ENCODE measurements around the gene SLC6A19.

The SLC6A19 gene

GRCh38 chr5:1166370-1166769 lies 35.0 kb upstream of the SLC6A19 start:
- DNase-seq (ENCODE audit: low read depth in 3 of 3), result no peak

- no peak for DNase-seq (ENCODE audit: low read depth in 3 of 3)
Measured at GRCh38 chr5:1167361-1167727, 34.1 kb upstream of the SLC6A19 start.

GRCh38 chr5:1167728-1168709 lies 33.4 kb upstream of the SLC6A19 start:
- peak; percentile 19 to 60 (median 32) for DNase-seq (ENCODE audit: low read depth in 3 of 3)

- DNase-seq (ENCODE audit: low read depth in 3 of 3), result no peak
Measured at GRCh38 chr5:1168796-1169195, 32.6 kb upstream of the SLC6A19 start.

- DNase-seq (ENCODE audit: low read depth in 3 of 3), result no peak
Measured at GRCh38 chr5:1169211-1170115, 31.9 kb upstream of the SLC6A19 start.

- no peak for DNase-seq (ENCODE audit: low read depth in 3 of 3)
Measured at GRCh38 chr5:1171340-1171941, 30.0 kb upstream of the SLC6A19 start.

GRCh38 chr5:1172007-1172581 lies 29.3 kb upstream of the SLC6A19 start:
- DNase-seq (ENCODE audit: low read depth in 3 of 3), result no peak

- peak in 2 of 3 donors; percentile 6 to 40 for DNase-seq (ENCODE audit: low read depth in 3 of 3)
Measured at GRCh38 chr5:1172670-1173404, 28.6 kb upstream of the SLC6A19 start.

GRCh38 chr5:1173485-1174070 lies 27.8 kb upstream of the SLC6A19 start:
- no peak for DNase-seq (ENCODE audit: low read depth in 3 of 3)

- peak; percentile 30 to 52 (median 37) for DNase-seq (ENCODE audit: low read depth in 3 of 3)
Measured at GRCh38 chr5:1174122-1174936, 27.1 kb upstream of the SLC6A19 start.

- no peak for DNase-seq (ENCODE audit: low read depth in 3 of 3)
Measured at GRCh38 chr5:1175015-1175414, 26.4 kb upstream of the SLC6A19 start.

- DNase-seq (ENCODE audit: low read depth in 3 of 3), result no peak
Measured at GRCh38 chr5:1175801-1176472, 25.5 kb upstream of the SLC6A19 start.

GRCh38 chr5:1176473-1177391 lies 24.7 kb upstream of the SLC6A19 start:
- DNase-seq (ENCODE audit: low read depth in 3 of 3), result no peak

GRCh38 chr5:1177826-1178528 lies 23.4 kb upstream of the SLC6A19 start:
- DNase-seq (ENCODE audit: low read depth in 3 of 3), result no peak

GRCh38 chr5:1178529-1179382 lies 22.6 kb upstream of the SLC6A19 start:
- DNase-seq (ENCODE audit: low read depth in 3 of 3), result no peak

- no peak for DNase-seq (ENCODE audit: low read depth in 3 of 3)
Measured at GRCh38 chr5:1179383-1179715, 22.0 kb upstream of the SLC6A19 start.

GRCh38 chr5:1180096-1180495 lies 21.3 kb upstream of the SLC6A19 start:
- no peak for DNase-seq (ENCODE audit: low read depth in 3 of 3)
